ENCODE measurements around the gene SLC7A11.

DNA sequence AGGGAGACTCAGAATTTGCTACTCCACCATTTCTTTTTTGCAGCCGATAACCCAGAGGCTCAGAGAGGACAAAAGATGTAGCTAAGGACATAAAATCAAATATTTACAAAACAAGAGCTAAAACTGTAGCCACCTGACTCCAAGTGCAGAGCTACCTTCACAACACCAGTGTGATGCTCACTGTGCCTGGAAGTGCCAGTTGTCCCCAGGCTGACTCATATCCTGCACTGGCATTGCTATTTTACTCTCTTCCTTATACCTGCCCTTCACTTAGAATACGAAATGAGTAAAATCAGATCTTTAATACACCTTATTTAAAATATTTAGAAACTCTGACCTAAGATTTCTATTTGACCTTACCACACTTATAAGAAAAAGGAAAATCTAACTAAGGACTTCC is 39.5 kb downstream of the SLC7A11 start:
- no peak for TF ChIP-seq CTCF (IDR thresholded peaks at IDR 0.05; ENCODE audit: insufficient read depth, low read length)
- TF ChIP-seq GABPA (IDR thresholded peaks at IDR 0.05; ENCODE audit: low read depth) = no peak
- TF ChIP-seq POLR2AphosphoS5 (IDR thresholded peaks at IDR 0.05; ENCODE audit: low read depth) = no peak
- TF ChIP-seq REST (IDR thresholded peaks at IDR 0.05; ENCODE audit: insufficient replicate concordance, low read depth) = no peak

Measured in HL-60 (cell line).